ENCODE data around the gene NR1H4. TPM values are rescaled to one million over a fixed set of nuclear protein-coding genes. Genes with fewer than 3 reads are reported as not detected.

Gene NR1H4
- total and polyA plus RNA-seq, 2 of the 13 experiments (the other 11 are each of a cell fraction or from before 2014, with no cell fraction given): 27.3 to 114 TPM

GRCh38 chr12:100573292-100574186, 99.9 kb downstream of the NR1H4 start, which contains the start of gene GAS2L3 (continued):
- TF ChIP-seq ZNF142 (CRISPR knock-in tag; IDR thresholded peaks at IDR 0.05): no peak
- peak; percentile 73; the same call in 1 of the 2 replicates for TF ChIP-seq ZNF44 (CRISPR knock-in tag; IDR thresholded peaks at IDR 0.05)
- TF ChIP-seq ZNF678 (CRISPR knock-in tag; IDR thresholded peaks at IDR 0.05): peak; percentile 75; the same call in 1 of the 2 replicates
- TF ChIP-seq RELA (CRISPR knock-in tag; IDR thresholded peaks at IDR 0.05): no peak; the same call in 1 of the 2 replicates
- TF ChIP-seq BCL3 (CRISPR knock-in tag; IDR thresholded peaks at IDR 0.05): peak; percentile 82; the same call in 1 of the 2 replicates
- no peak for TF ChIP-seq CCAR2 (optimal IDR thresholded peaks at IDR 0.05; ENCODE audit: low read depth, low read length)
- TF ChIP-seq ZNF841 (CRISPR knock-in tag; IDR thresholded peaks at IDR 0.05; ENCODE audit: borderline replicate concordance): no peak
- TF ChIP-seq MIER2 (CRISPR knock-in tag; IDR thresholded peaks at IDR 0.05): no peak
- TF ChIP-seq ZNF773 (CRISPR knock-in tag; IDR thresholded peaks at IDR 0.05; ENCODE audit: borderline replicate concordance): no peak; the same call in 1 of the 2 replicates
- no peak for TF ChIP-seq XBP1 (CRISPR knock-in tag; IDR thresholded peaks at IDR 0.05)
- peak; percentile 95; the same call in 1 of the 2 replicates for TF ChIP-seq PAX8 (CRISPR knock-in tag; IDR thresholded peaks at IDR 0.05; ENCODE audit: borderline replicate concordance)
- peak; percentile 77; the same call in 1 of the 2 replicates for TF ChIP-seq NRL (CRISPR knock-in tag; IDR thresholded peaks at IDR 0.05; ENCODE audit: borderline replicate concordance)
- no peak for TF ChIP-seq FIP1L1 (IDR thresholded peaks at IDR 0.05; ENCODE audit: borderline replicate concordance, insufficient read depth, low read depth, low read length)
- no peak for TF ChIP-seq ZNF703 (CRISPR knock-in tag; IDR thresholded peaks at IDR 0.05; ENCODE audit: borderline replicate concordance)
- TF ChIP-seq HMG20B (CRISPR knock-in tag; conservative IDR thresholded peaks at IDR 0.05): no peak
- TF ChIP-seq, protein P1, sequence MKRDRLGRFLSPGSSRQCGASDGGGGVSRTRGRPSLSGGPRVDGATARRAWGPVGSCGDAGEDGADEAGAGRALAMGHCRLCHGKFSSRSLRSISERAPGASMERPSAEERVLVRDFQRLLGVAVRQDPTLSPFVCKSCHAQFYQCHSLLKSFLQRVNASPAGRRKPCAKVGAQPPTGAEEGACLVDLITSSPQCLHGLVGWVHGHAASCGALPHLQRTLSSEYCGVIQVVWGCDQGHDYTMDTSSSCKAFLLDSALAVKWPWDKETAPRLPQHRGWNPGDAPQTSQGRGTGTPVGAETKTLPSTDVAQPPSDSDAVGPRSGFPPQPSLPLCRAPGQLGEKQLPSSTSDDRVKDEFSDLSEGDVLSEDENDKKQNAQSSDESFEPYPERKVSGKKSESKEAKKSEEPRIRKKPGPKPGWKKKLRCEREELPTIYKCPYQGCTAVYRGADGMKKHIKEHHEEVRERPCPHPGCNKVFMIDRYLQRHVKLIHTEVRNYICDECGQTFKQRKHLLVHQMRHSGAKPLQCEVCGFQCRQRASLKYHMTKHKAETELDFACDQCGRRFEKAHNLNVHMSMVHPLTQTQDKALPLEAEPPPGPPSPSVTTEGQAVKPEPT (CRISPR knock-in tag; IDR thresholded peaks at IDR 0.05; ENCODE audit: low read depth): 0 out of 2 replicates have a peak, but pooled peaks have one; percentile 38
- TF ChIP-seq EEA1 (CRISPR knock-in tag; IDR thresholded peaks at IDR 0.05; ENCODE audit: borderline replicate concordance): peak; percentile 2; the same call in 1 of the 2 replicates
- TF ChIP-seq THAP11 (CRISPR knock-in tag; IDR thresholded peaks at IDR 0.05): no peak; the same call in none of the 2 replicates
- no peak; the same call in 1 of the 2 replicates for TF ChIP-seq ZNF232 (CRISPR knock-in tag; IDR thresholded peaks at IDR 0.05; ENCODE audit: borderline replicate concordance)
- TF ChIP-seq RXRB (CRISPR knock-in tag; IDR thresholded peaks at IDR 0.05; ENCODE audit: borderline replicate concordance): peak; percentile 70; the same call in 1 of the 2 replicates
